Measurements from ENCODE around the gene RETREG1. TPM values are rescaled to one million over a fixed set of nuclear protein-coding genes. Genes with fewer than 3 reads are reported as not detected.

The RETREG1 gene
- total and polyA plus RNA-seq, 2 of the 13 experiments (the other 11 are each of a cell fraction or from before 2014, with no cell fraction given) = 0.07 TPM; not detected in 1

DNA sequence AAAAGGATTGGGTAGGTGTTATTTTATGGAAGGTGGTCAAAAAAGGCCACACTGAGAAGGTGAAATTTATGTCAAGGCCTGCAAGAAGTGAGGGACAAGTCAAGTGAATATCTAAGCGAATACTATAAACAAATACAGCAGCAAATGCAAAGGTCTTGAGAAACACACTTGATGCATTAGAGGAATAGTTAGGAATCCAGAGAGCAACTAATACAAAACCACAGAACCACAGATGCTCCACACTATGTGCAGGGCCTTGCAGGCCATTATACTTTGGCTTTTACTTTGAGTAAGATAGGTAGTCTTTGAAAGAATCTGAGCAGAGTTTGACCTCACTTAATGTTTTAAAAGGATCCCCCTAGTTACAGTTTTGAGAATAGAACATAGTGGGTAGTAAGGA, 155.8 kb downstream of the RETREG1 start:
- intact Hi-C loops (cut with micrococcal nuclease; ENCODE audit: unreplicated experiment) = loop anchor here (10.0 kb wide), 1 partner anchor 274 kb away; no protein-coding TSS in a partner anchor
- Histone ChIP-seq H3K4me2 (ENCODE audit: low read depth, low read length) (no peak overlapping the region; the same call in 1 of the 2 replicates), H3K27me3 (ENCODE audit: control insufficient read depth in 1 of 2, insufficient read depth in 2 of 2, low read length in 2 of 2) (no peaks in the 10 kb centered on the region; a peak in 1 of 5 replicates), H3K9me3 (ENCODE audit: low read length) (no peaks in the 10 kb centered on the region), H3K4me1 (ENCODE audit: insufficient read depth, low read length) (peaks cover 35% of the 10 kb centered on the region), H3K36me3 (replicated peaks in 1 of 2; ENCODE audit: control insufficient read depth in 1 of 2, insufficient read depth in 2 of 2, low read length in 2 of 2) (peaks cover 16 to 58% of the 10 kb centered on the region in 2 experiments), H3K79me2 (ENCODE audit: insufficient read depth, low read length) (peaks cover 32% of the 10 kb centered on the region), H3K4me3 (replicated peaks in 1 of 3; ENCODE audit: insufficient read depth in 1 of 3, low read depth in 2 of 3, low read length in 3 of 3) (no peak overlapping the region), H2AFZ (ENCODE audit: low read length) (no peak overlapping the region), H3K9ac (ENCODE audit: insufficient read depth, low read depth, low read length) (no peak overlapping the region), H4K20me1 (ENCODE audit: insufficient read depth, low read length) (peaks cover 13% of the 10 kb centered on the region), H3K27ac (ENCODE audit: extremely low read length, insufficient read depth, low read length) (no peak overlapping the region)
- no peak for DNase-seq (ENCODE audit: low spot score)
- BruUV-seq (replicated peaks) = no TSS peak
- no peak for ATAC-seq
- ChIA-PET CTCF (ENCODE audit: low intra/inter-chr PET ratio, low total read pairs) (no interaction called here), POLR2A (no interaction called here)
- FAIRE-seq = no peak
- in situ Hi-C loops (cut with HindIII; ENCODE audit: extremely low pct_ligation_motif_present, low pct_unique_long_range_greater_than_20kb) = no loop called here
- WGBS (ENCODE audit: low lambda C conversion rate) = 100% methylated on average over 1 of the region's 1 CpG
- TF ChIP-seq, protein P1, sequence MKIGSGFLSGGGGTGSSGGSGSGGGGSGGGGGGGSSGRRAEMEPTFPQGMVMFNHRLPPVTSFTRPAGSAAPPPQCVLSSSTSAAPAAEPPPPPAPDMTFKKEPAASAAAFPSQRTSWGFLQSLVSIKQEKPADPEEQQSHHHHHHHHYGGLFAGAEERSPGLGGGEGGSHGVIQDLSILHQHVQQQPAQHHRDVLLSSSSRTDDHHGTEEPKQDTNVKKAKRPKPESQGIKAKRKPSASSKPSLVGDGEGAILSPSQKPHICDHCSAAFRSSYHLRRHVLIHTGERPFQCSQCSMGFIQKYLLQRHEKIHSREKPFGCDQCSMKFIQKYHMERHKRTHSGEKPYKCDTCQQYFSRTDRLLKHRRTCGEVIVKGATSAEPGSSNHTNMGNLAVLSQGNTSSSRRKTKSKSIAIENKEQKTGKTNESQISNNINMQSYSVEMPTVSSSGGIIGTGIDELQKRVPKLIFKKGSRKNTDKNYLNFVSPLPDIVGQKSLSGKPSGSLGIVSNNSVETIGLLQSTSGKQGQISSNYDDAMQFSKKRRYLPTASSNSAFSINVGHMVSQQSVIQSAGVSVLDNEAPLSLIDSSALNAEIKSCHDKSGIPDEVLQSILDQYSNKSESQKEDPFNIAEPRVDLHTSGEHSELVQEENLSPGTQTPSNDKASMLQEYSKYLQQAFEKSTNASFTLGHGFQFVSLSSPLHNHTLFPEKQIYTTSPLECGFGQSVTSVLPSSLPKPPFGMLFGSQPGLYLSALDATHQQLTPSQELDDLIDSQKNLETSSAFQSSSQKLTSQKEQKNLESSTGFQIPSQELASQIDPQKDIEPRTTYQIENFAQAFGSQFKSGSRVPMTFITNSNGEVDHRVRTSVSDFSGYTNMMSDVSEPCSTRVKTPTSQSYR (CRISPR knock-in tag; IDR thresholded peaks at IDR 0.05; ENCODE audit: borderline replicate concordance) = no peak
- TF ChIP-seq SP4 (CRISPR knock-in tag; IDR thresholded peaks at IDR 0.05) (no peak), SP1 (IDR thresholded peaks at IDR 0.05) (no peak), SP1 (CRISPR knock-in tag; IDR thresholded peaks at IDR 0.05) (no peak), ZNF776 (CRISPR knock-in tag; IDR thresholded peaks at IDR 0.05) (no peak), RXRA (CRISPR knock-in tag; IDR thresholded peaks at IDR 0.05) (no peak), ZBTB4 (CRISPR knock-in tag; IDR thresholded peaks at IDR 0.05; ENCODE audit: borderline replicate concordance) (no peak), REXO4 (CRISPR knock-in tag; IDR thresholded peaks at IDR 0.05; ENCODE audit: borderline replicate concordance) (no peak)

Data from HepG2 (cell line).